ENCODE results near the gene AGA.

GRCh38 chr4:177444911-177445736 is 2.9 kb upstream of the AGA start:
- no peak for TF ChIP-seq CTCF (IDR thresholded peaks at IDR 0.05; ENCODE audit: low read depth, low read length)
- no peak for TF ChIP-seq EZH2phosphoT487 (IDR thresholded peaks at IDR 0.05; ENCODE audit: low read depth)

Data from OCI-LY3 (cell line).